PC-9 (cell line): ENCODE measurements around the gene CPLX3. TPM values are rescaled to one million over a fixed set of nuclear protein-coding genes. Genes with fewer than 3 reads are reported as not detected.

Source experiments
- BruUV-seq: library from RNA; stranded (reverse); fragments of 400-500 nt; replicated peaks from 2 replicates; lab custom pipeline; 2021; lab: Mats Ljungman, UMichigan
- CTCF ChIA-PET: fragments of 300-600 bp; sonication (Branson Sonifier 250); formaldehyde crosslinking; loops from one replicate; lab custom pipeline; 2022; ENCODE audit warnings: antibody characterized with exemption; lab: Charles Lee
- POLR2A ChIA-PET: fragments of 300-600 bp; sonication (Branson Sonifier 250); formaldehyde crosslinking; loops from one replicate; lab custom pipeline; 2022; ENCODE audit warnings: antibody characterized with exemption; ENCODE audit not compliant: unreplicated experiment; lab: Charles Lee
- DNase-seq, 2 experiments: peaks; one replicate each; pipeline versions ENCODE4 v3.0.0 to v3.0.0-alpha.2; 2015 to 2022; ENCODE audit warnings: mixed read lengths in 1 of 2
- H2AFZ ChIP-seq: fragments of 200-600 bp; sonication (generic); 2 replicates; pipeline ENCODE4 v1.8.1; 2017; ENCODE audit warnings: antibody characterized with exemption
- H3F3A ChIP-seq: fragments of 200-600 bp; sonication (generic); 2 replicates; pipeline ENCODE4 v1.8.1; 2017; ENCODE audit warnings: antibody characterized with exemption, mild to moderate bottlenecking, low read depth; ENCODE audit not compliant: insufficient read depth
- H3K27ac ChIP-seq: fragments of 200-600 bp; sonication (generic); 2 replicates; pipeline ENCODE4 v1.6.1; 2016; ENCODE audit warnings: mixed run types
- H3K27me3 ChIP-seq: fragments of 200-600 bp; sonication (generic); 2 replicates; pipeline ENCODE4 v1.6.1; 2016; ENCODE audit warnings: low read depth, mixed run types; ENCODE audit not compliant: insufficient read depth
- H3K36me3 ChIP-seq: fragments of 200-600 bp; sonication (generic); 2 replicates; pipeline ENCODE4 v1.6.1; 2016; ENCODE audit warnings: low read depth, mixed run types
- H3K4me1 ChIP-seq: fragments of 200-600 bp; sonication (generic); replicated peaks from 2 replicates; pipeline ENCODE4 v1.6.1; 2016; ENCODE audit warnings: mixed run types; ENCODE audit not compliant: insufficient read depth
- H3K4me2 ChIP-seq: fragments of 200-600 bp; sonication (generic); 2 replicates; pipeline ENCODE4 v1.6.1; 2017; ENCODE audit warnings: mixed run types
- H3K4me3 ChIP-seq: fragments of 200-600 bp; sonication (generic); 2 replicates; pipeline ENCODE4 v1.6.1; 2016; ENCODE audit warnings: mixed run types
- H3K79me2 ChIP-seq: fragments of 200-600 bp; sonication (generic); 2 replicates; pipeline ENCODE4 v1.6.1; 2017; ENCODE audit warnings: low read depth, mixed run types
- H3K9me2 ChIP-seq: fragments of 200-600 bp; sonication (generic); 2 replicates; pipeline ENCODE4 v1.8.1; 2017; ENCODE audit warnings: mild to moderate bottlenecking; ENCODE audit not compliant: insufficient read depth
- H3K9me3 ChIP-seq: fragments of 200-600 bp; sonication (generic); 2 replicates; pipeline ENCODE4 v1.8.1; 2016; ENCODE audit warnings: low read depth; ENCODE audit not compliant: insufficient read depth
- H4K20me1 ChIP-seq: fragments of 200-600 bp; sonication (generic); 2 replicates; pipeline ENCODE4 v1.8.1; 2017; ENCODE audit not compliant: insufficient read depth
- CTCF ChIP-seq: fragments of 200-600 bp; sonication (generic); conservative IDR thresholded peaks from 2 replicates; pipeline ENCODE4 v1.6.1; 2017; ENCODE audit warnings: mixed run types, antibody characterized with exemption, mild to moderate bottlenecking, moderate library complexity
- EZH2 ChIP-seq: fragments of 200-600 bp; sonication (generic); IDR thresholded peaks from 2 replicates; pipeline ENCODE4 v1.8.0; 2017; ENCODE audit warnings: antibody characterized with exemption, low read depth
- intact Hi-C: fragments of 100-400 bp; cut with micrococcal nuclease; formaldehyde crosslinking; loops from one replicate; pipeline ENCODE4 v1.10.0; 2022; ENCODE audit not compliant: unreplicated experiment
- microRNA-seq: library from miRNA; unstranded; fragments of <30 nt; microRNA quantifications from one replicate; pipeline ENCODE4 v1.2.0, GENCODE V29; 2021; ENCODE audit warnings: borderline number of aligned reads, borderline replicate concordance
- total RNA-seq: library from RNA; stranded (reverse); gene quantifications from 2 replicates; pipeline ENCODE4 v1.2.3, GENCODE V29; 2021

The CPLX3 gene
- total RNA-seq, 1 experiment from 2014 or later = not detected

DNA sequence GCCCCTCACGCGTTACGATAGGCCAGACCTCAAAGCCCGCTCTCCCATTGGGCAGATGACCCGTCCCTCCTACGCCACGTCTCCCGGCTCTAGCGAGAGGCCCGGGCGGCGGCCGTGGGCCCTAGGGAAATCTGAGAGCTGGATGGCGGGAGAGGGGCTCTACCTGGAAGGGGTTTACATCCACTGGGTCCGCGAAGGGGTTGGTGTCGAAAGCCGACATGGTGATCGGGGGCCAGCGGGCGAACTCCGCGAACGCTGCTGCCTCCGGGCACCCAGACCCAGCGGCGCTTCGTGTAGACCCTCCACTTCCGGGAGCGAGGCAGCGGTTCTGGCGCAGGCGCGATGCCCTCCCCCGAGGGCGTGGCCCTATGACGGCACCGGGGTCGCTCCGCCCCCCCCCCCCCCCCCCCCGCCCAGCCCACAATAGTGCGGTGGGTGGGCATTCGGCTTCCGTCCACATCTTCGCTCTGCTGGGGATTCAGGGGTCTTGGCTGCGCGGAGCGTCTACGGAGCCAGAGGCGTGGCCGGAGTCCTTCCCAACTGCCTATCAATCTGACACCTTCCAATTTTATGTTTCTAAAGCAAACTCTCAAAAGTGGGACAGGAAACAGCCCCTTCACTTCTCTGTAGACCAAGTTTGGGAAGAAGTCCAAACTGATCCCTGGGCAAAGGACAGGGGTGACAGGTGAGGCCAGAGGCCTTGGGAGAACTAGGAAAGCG is 46.8 kb downstream of the CPLX3 start, which contains the start of gene SCAMP2:
SCAMP2 (minus strand) TSS at position 330 of the 720 bp plus-strand sequence; CDS start at position 220, 110 bp downstream.
- Histone ChIP-seq H3K9me3 (no peaks in the 10 kb centered on the region), H3K9me2 (no peaks in the 10 kb centered on the region), H3K4me1 (peaks cover 39% of the 10 kb centered on the region), H2AFZ (peak within 1 kb of the TSS; percentile 87), H3K36me3 (no peaks in the 10 kb centered on the region), H3K27me3 (no peaks in the 10 kb centered on the region), H3K4me2 (peak within 1 kb of the TSS; percentile 85), H3K27ac (peak within 1 kb of the TSS; percentile 83), H3F3A (peaks cover 22% of the 10 kb centered on the region; the same call in 1 of the 2 replicates), H4K20me1 (peaks cover 26% of the 10 kb centered on the region), H3K4me3 (peak within 1 kb of the TSS; percentile 98), H3K79me2 (peaks cover 47% of the 10 kb centered on the region)
- TF ChIP-seq CTCF (no peak), EZH2 (no peak)
- CTCF ChIA-PET = interaction anchor here (0.6 kb wide), 2 partner anchors 17 to 41 kb away, joined by 3 to 10 read pairs; no protein-coding TSS in a partner anchor
- BruUV-seq = TSS peak; percentile 99
- DNase-seq = peak; percentile 85 to 89
- intact Hi-C loops = no loop called here
- POLR2A ChIA-PET = no interaction called here

GRCh38 chr15:74873756-74874424 is 47.5 kb downstream of the CPLX3 start:
- H3K79me2 ChIP-seq = peaks cover 40% of the 10 kb centered on the region
- H3K4me3 ChIP-seq = peak overlapping the region; percentile 98
- no peak overlapping the region for H3K27ac ChIP-seq
- peaks cover 19% of the 10 kb centered on the region; the same call in 1 of the 2 replicates for H3F3A ChIP-seq
- ChIA-PET CTCF (interaction anchor here (0.6 kb wide), 1 partner anchor 41 kb away, joined by 10 read pairs; no protein-coding TSS in a partner anchor), POLR2A (no interaction called here)
- intact Hi-C loops = no loop called here
- peaks cover 34% of the 10 kb centered on the region for H3K4me1 ChIP-seq
- no peaks in the 10 kb centered on the region for H3K36me3 ChIP-seq
- peak overlapping the region; percentile 85 for H3K4me2 ChIP-seq
- no peaks in the 10 kb centered on the region for H3K9me3 ChIP-seq
- H3K27me3 ChIP-seq = no peaks in the 10 kb centered on the region
- peaks cover 19% of the 10 kb centered on the region for H4K20me1 ChIP-seq
- no TSS peak for BruUV-seq
- H3K9me2 ChIP-seq = no peaks in the 10 kb centered on the region
- DNase-seq = no peak
- TF ChIP-seq EZH2 (no peak), CTCF (no peak)
- peak overlapping the region; percentile 84 for H2AFZ ChIP-seq

DNA sequence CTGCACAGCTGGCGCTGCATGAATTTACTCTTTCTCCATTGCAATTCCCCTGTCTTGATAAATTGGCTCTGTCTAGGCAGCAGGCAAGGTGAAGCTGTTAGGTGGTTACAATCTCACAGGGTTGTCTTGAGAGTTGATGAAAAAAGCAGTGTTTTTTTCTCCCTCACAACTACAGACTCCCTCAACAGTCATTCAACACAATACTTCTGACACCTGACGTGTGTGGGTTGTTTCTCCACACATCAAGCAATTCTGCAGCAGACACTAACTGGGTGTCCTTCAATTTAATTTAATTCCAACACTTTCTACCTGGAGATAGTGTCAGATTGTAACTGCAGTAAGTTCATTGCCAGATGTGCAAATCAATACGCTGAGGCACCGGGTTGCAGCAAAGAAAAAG is 51.8 kb downstream of the CPLX3 start:
- TF ChIP-seq EZH2 (no peak), CTCF (no peak)
- ChIA-PET POLR2A (no interaction called here), CTCF (no interaction called here)
- Histone ChIP-seq H3K27ac (no peak overlapping the region), H3F3A (peaks cover 2% of the 10 kb centered on the region; the same call in 1 of the 2 replicates), H2AFZ (no peak overlapping the region), H3K27me3 (no peaks in the 10 kb centered on the region), H4K20me1 (no peaks in the 10 kb centered on the region), H3K4me3 (no peak overlapping the region), H3K79me2 (no peaks in the 10 kb centered on the region), H3K4me1 (no peaks in the 10 kb centered on the region; the same call in 1 of the 2 replicates), H3K36me3 (no peaks in the 10 kb centered on the region), H3K9me2 (no peaks in the 10 kb centered on the region), H3K4me2 (no peak overlapping the region), H3K9me3 (no peaks in the 10 kb centered on the region)
- no peak for DNase-seq
- intact Hi-C loops = no loop called here
- no TSS peak for BruUV-seq

Small RNAs within 50 kb of the gene (microRNA-seq; reads per million reads assigned to microRNA genes)
- gene MIR4513 (not detected), gene MIR6882 (2.0 reads per million)

Other genes with a start within 250 kb of the CPLX3 start
- 70.7 and 80.1 TPM in 2 replicates for gene CLK3, start 210.8 kb upstream of the CPLX3 start, total RNA-seq
- gene EDC3, start 130.6 kb upstream of the CPLX3 start, total RNA-seq = 43.3 and 46.3 TPM in 2 replicates
- gene CYP1A1, start 101.1 kb upstream of the CPLX3 start, total RNA-seq = 0.33 and 0.39 TPM in 2 replicates
- gene CYP1A2, start 77.8 kb upstream of the CPLX3 start, total RNA-seq = not detected in 2 replicates
- 78.3 TPM in 2 replicates for gene CSK, start 44.5 kb upstream of the CPLX3 start, total RNA-seq
- not detected in 2 replicates for gene LMAN1L, start 13.8 kb upstream of the CPLX3 start, total RNA-seq
- gene ULK3, start 16.5 kb downstream of the CPLX3 start, total RNA-seq = 30.2 and 46.6 TPM in 2 replicates
- 84.6 and 87.4 TPM in 2 replicates for gene SCAMP2, start 46.7 kb downstream of the CPLX3 start, total RNA-seq
- 22.5 and 23.0 TPM in 2 replicates for gene MPI, start 63.4 kb downstream of the CPLX3 start, total RNA-seq
- gene FAM219B, start 80.2 kb downstream of the CPLX3 start, total RNA-seq = 41.8 and 45.5 TPM in 2 replicates
- 177 and 247 TPM in 2 replicates for gene COX5A, start 111.4 kb downstream of the CPLX3 start, total RNA-seq
- gene RPP25, start 130.1 kb downstream of the CPLX3 start, total RNA-seq = 14.9 and 19.6 TPM in 2 replicates
- gene SCAMP5, start 168.9 kb downstream of the CPLX3 start, total RNA-seq = 17.9 and 19.7 TPM in 2 replicates
- 23.7 and 24.4 TPM in 2 replicates for gene PPCDC, start 197.0 kb downstream of the CPLX3 start, total RNA-seq